WTC11 (cell line): ENCODE results near the gene FAHD1. TPM values are rescaled to one million over a fixed set of nuclear protein-coding genes. Genes with fewer than 3 reads are reported as not detected.

ENCODE experiments used
- ATAC-seq: fragments of 200-7000 bp; cut with Tn5 transposase; 2 replicates; pipeline ENCODE4 v1.10.0; 2021; ENCODE audit warnings: mild to moderate bottlenecking, moderate library complexity
- CTCF ChIA-PET: fragments of 300-600 bp; sonication (Branson Sonifier 250); formaldehyde crosslinking; loops from one replicate; lab custom pipeline; 2021; ENCODE audit warnings: antibody characterized with exemption; lab: Charles Lee
- POLR2A ChIA-PET: fragments of 350-600 bp; sonication (Branson Sonifier 250); formaldehyde crosslinking; loops from one replicate; lab custom pipeline; 2021; ENCODE audit warnings: antibody characterized with exemption; lab: Charles Lee
- DNase-seq: peaks from one replicate; pipeline ENCODE4 v3.0.0; 2021; ENCODE audit warnings: low spot score
- H3K27ac Mint-ChIP-seq: 2 replicates; pipeline ENCODE4 v1.8.0; 2021; ENCODE audit warnings: mixed read lengths
- H3K27me3 Mint-ChIP-seq: 2 replicates; pipeline ENCODE4 v1.8.0; 2021; ENCODE audit warnings: low read depth, mild to moderate bottlenecking, moderate library complexity, mixed read lengths
- H3K36me3 Mint-ChIP-seq: 2 replicates; pipeline ENCODE4 v1.8.0; 2021; ENCODE audit warnings: mixed read lengths
- H3K4me1 Mint-ChIP-seq: 2 replicates; pipeline ENCODE4 v1.8.0; 2022; ENCODE audit warnings: mixed read lengths
- H3K4me3 Mint-ChIP-seq: 2 replicates; pipeline ENCODE4 v1.8.0; 2021; ENCODE audit warnings: mild to moderate bottlenecking, moderate library complexity, mixed read lengths
- H3K9me3 Mint-ChIP-seq: 2 replicates; pipeline ENCODE4 v1.8.0; 2021; ENCODE audit warnings: mixed read lengths
- ATF1 ChIP-seq: sonication (generic); formaldehyde crosslinking; IDR thresholded peaks from 2 replicates; pipeline ENCODE4 v1.8.1; 2023; ENCODE audit warnings: mild to moderate bottlenecking, moderate library complexity, missing genetic modification reagents
- CREB1 ChIP-seq: sonication (generic); formaldehyde crosslinking; IDR thresholded peaks from 2 replicates; pipeline ENCODE4 v1.8.0; 2023; ENCODE audit warnings: mild to moderate bottlenecking, missing genetic modification reagents
- ETV6 ChIP-seq: sonication (generic); formaldehyde crosslinking; IDR thresholded peaks from 2 replicates; pipeline ENCODE4 v1.8.1; 2022; ENCODE audit warnings: mild to moderate bottlenecking, missing genetic modification reagents
- RELA ChIP-seq: sonication (generic); formaldehyde crosslinking; IDR thresholded peaks from 2 replicates; pipeline ENCODE4 v1.8.1; 2022; ENCODE audit warnings: missing genetic modification reagents, mild to moderate bottlenecking, borderline replicate concordance
- SMAD3 ChIP-seq: sonication (generic); formaldehyde crosslinking; IDR thresholded peaks from 2 replicates; pipeline ENCODE4 v1.8.0; 2022; ENCODE audit warnings: missing genetic modification reagents, mild to moderate bottlenecking, borderline replicate concordance
- ZNF396 ChIP-seq: fragments of 250-450 bp; sonication (Bioruptor Pico); IDR thresholded peaks from 2 replicates; pipeline ENCODE4 v1.8.0; 2021; ENCODE audit warnings: mild to moderate bottlenecking, moderate library complexity, borderline replicate concordance
- total RNA-seq: library from RNA; stranded (reverse); gene quantifications from 3 replicates; pipeline ENCODE4 v1.2.3, GENCODE V29; 2021
- TF ChIP-seq, protein P1 (sequence below): sonication (generic); formaldehyde crosslinking; IDR thresholded peaks from 2 replicates; pipeline ENCODE4 v1.8.0; 2023; ENCODE audit warnings: missing genetic modification reagents
- TF ChIP-seq, protein P2 (sequence below): sonication (generic); formaldehyde crosslinking; IDR thresholded peaks from 2 replicates; pipeline ENCODE4 v1.8.0; 2022; ENCODE audit warnings: mild to moderate bottlenecking, missing genetic modification reagents
- TF ChIP-seq, protein P3 (sequence below): sonication (generic); formaldehyde crosslinking; IDR thresholded peaks from 2 replicates; pipeline ENCODE4 v1.8.0; 2022; ENCODE audit warnings: mild to moderate bottlenecking, missing genetic modification reagents
- TF ChIP-seq, protein P4 (sequence below): fragments of 250-450 bp; sonication (Bioruptor Pico); IDR thresholded peaks from 2 replicates; pipeline ENCODE4 v1.9.0; 2021; ENCODE audit warnings: mild to moderate bottlenecking, borderline replicate concordance
- TF ChIP-seq, protein P5 (sequence below): sonication (generic); formaldehyde crosslinking; conservative IDR thresholded peaks from 2 replicates; pipeline ENCODE4 v1.8.1; 2023; ENCODE audit warnings: mild to moderate bottlenecking, low read depth, missing genetic modification reagents, moderate library complexity
- TF ChIP-seq, protein P6 (sequence below): sonication (generic); formaldehyde crosslinking; IDR thresholded peaks from 2 replicates; pipeline ENCODE4 v1.8.1; 2023; ENCODE audit warnings: mild to moderate bottlenecking, missing genetic modification reagents, borderline replicate concordance

The FAHD1 gene
- total RNA-seq, 1 experiment from 2014 or later: 14.3 TPM

DNA sequence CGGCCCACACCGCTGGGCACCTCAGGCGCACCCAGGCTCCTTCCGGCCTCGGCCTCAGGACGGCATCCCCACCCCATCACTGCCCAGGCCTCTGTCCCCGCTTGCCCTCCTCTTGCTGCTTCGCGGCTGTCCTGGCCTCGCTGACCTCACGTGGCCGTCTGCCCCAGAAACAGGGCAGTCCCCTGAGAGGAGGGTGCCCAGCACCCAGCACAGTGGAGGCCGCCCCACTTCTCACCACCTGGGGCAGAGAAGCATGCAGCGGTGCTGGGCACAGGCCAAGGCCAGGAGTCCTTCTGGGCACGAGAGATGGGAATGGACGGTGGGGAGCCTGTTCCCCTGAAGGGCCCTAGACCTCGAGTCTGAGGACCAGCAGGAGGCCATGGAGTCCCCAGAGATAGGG, 9.3 kb upstream of the FAHD1 start:
- TF ChIP-seq, protein P1, sequence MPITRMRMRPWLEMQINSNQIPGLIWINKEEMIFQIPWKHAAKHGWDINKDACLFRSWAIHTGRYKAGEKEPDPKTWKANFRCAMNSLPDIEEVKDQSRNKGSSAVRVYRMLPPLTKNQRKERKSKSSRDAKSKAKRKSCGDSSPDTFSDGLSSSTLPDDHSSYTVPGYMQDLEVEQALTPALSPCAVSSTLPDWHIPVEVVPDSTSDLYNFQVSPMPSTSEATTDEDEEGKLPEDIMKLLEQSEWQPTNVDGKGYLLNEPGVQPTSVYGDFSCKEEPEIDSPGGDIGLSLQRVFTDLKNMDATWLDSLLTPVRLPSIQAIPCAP (CRISPR knock-in tag): no peak
- TF ChIP-seq ZNF396 (CRISPR knock-in tag): no peak
- TF ChIP-seq, protein P2, sequence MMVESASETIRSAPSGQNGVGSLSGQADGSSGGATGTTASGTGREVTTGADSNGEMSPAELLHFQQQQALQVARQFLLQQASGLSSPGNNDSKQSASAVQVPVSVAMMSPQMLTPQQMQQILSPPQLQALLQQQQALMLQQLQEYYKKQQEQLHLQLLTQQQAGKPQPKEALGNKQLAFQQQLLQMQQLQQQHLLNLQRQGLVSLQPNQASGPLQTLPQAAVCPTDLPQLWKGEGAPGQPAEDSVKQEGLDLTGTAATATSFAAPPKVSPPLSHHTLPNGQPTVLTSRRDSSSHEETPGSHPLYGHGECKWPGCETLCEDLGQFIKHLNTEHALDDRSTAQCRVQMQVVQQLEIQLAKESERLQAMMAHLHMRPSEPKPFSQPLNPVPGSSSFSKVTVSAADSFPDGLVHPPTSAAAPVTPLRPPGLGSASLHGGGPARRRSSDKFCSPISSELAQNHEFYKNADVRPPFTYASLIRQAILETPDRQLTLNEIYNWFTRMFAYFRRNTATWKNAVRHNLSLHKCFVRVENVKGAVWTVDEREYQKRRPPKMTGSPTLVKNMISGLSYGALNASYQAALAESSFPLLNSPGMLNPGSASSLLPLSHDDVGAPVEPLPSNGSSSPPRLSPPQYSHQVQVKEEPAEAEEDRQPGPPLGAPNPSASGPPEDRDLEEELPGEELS (CRISPR knock-in tag): no peak
- TF ChIP-seq, protein P3, sequence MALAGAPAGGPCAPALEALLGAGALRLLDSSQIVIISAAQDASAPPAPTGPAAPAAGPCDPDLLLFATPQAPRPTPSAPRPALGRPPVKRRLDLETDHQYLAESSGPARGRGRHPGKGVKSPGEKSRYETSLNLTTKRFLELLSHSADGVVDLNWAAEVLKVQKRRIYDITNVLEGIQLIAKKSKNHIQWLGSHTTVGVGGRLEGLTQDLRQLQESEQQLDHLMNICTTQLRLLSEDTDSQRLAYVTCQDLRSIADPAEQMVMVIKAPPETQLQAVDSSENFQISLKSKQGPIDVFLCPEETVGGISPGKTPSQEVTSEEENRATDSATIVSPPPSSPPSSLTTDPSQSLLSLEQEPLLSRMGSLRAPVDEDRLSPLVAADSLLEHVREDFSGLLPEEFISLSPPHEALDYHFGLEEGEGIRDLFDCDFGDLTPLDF (CRISPR knock-in tag): no peak
- TF ChIP-seq, protein P4, sequence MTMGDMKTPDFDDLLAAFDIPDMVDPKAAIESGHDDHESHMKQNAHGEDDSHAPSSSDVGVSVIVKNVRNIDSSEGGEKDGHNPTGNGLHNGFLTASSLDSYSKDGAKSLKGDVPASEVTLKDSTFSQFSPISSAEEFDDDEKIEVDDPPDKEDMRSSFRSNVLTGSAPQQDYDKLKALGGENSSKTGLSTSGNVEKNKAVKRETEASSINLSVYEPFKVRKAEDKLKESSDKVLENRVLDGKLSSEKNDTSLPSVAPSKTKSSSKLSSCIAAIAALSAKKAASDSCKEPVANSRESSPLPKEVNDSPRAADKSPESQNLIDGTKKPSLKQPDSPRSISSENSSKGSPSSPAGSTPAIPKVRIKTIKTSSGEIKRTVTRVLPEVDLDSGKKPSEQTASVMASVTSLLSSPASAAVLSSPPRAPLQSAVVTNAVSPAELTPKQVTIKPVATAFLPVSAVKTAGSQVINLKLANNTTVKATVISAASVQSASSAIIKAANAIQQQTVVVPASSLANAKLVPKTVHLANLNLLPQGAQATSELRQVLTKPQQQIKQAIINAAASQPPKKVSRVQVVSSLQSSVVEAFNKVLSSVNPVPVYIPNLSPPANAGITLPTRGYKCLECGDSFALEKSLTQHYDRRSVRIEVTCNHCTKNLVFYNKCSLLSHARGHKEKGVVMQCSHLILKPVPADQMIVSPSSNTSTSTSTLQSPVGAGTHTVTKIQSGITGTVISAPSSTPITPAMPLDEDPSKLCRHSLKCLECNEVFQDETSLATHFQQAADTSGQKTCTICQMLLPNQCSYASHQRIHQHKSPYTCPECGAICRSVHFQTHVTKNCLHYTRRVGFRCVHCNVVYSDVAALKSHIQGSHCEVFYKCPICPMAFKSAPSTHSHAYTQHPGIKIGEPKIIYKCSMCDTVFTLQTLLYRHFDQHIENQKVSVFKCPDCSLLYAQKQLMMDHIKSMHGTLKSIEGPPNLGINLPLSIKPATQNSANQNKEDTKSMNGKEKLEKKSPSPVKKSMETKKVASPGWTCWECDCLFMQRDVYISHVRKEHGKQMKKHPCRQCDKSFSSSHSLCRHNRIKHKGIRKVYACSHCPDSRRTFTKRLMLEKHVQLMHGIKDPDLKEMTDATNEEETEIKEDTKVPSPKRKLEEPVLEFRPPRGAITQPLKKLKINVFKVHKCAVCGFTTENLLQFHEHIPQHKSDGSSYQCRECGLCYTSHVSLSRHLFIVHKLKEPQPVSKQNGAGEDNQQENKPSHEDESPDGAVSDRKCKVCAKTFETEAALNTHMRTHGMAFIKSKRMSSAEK (CRISPR knock-in tag): no peak
- TF ChIP-seq, protein P5, sequence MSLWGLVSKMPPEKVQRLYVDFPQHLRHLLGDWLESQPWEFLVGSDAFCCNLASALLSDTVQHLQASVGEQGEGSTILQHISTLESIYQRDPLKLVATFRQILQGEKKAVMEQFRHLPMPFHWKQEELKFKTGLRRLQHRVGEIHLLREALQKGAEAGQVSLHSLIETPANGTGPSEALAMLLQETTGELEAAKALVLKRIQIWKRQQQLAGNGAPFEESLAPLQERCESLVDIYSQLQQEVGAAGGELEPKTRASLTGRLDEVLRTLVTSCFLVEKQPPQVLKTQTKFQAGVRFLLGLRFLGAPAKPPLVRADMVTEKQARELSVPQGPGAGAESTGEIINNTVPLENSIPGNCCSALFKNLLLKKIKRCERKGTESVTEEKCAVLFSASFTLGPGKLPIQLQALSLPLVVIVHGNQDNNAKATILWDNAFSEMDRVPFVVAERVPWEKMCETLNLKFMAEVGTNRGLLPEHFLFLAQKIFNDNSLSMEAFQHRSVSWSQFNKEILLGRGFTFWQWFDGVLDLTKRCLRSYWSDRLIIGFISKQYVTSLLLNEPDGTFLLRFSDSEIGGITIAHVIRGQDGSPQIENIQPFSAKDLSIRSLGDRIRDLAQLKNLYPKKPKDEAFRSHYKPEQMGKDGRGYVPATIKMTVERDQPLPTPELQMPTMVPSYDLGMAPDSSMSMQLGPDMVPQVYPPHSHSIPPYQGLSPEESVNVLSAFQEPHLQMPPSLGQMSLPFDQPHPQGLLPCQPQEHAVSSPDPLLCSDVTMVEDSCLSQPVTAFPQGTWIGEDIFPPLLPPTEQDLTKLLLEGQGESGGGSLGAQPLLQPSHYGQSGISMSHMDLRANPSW (CRISPR knock-in tag): no peak
- no peak for TF ChIP-seq RELA
- TF ChIP-seq SMAD3: no peak
- no peak for TF ChIP-seq ETV6
- no peak for TF ChIP-seq CREB1 (CRISPR knock-in tag)
- TF ChIP-seq, protein P6, sequence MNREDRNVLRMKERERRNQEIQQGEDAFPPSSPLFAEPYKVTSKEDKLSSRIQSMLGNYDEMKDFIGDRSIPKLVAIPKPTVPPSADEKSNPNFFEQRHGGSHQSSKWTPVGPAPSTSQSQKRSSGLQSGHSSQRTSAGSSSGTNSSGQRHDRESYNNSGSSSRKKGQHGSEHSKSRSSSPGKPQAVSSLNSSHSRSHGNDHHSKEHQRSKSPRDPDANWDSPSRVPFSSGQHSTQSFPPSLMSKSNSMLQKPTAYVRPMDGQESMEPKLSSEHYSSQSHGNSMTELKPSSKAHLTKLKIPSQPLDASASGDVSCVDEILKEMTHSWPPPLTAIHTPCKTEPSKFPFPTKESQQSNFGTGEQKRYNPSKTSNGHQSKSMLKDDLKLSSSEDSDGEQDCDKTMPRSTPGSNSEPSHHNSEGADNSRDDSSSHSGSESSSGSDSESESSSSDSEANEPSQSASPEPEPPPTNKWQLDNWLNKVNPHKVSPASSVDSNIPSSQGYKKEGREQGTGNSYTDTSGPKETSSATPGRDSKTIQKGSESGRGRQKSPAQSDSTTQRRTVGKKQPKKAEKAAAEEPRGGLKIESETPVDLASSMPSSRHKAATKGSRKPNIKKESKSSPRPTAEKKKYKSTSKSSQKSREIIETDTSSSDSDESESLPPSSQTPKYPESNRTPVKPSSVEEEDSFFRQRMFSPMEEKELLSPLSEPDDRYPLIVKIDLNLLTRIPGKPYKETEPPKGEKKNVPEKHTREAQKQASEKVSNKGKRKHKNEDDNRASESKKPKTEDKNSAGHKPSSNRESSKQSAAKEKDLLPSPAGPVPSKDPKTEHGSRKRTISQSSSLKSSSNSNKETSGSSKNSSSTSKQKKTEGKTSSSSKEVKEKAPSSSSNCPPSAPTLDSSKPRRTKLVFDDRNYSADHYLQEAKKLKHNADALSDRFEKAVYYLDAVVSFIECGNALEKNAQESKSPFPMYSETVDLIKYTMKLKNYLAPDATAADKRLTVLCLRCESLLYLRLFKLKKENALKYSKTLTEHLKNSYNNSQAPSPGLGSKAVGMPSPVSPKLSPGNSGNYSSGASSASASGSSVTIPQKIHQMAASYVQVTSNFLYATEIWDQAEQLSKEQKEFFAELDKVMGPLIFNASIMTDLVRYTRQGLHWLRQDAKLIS (CRISPR knock-in tag): no peak
- TF ChIP-seq ATF1 (CRISPR knock-in tag): no peak
- Mint-ChIP-seq H3K4me1 (no peaks in the 10 kb centered on the region), H3K27ac (no peak overlapping the region), H3K9me3 (no peaks in the 10 kb centered on the region), H3K4me3 (no peak overlapping the region), H3K36me3 (peaks cover 6% of the 10 kb centered on the region), H3K27me3 (no peaks in the 10 kb centered on the region)
- no peak for DNase-seq
- POLR2A ChIA-PET: no interaction called here
- ATAC-seq: no peak
- CTCF ChIA-PET: no interaction called here
